Islet precursor cell (in vitro differentiated cells): ENCODE measurements around the gene STRAP.
"Not testable (repeated sequence)": the region's sequence is repeated elsewhere in the genome, so short reads cannot be mapped to it uniquely, and the experiment has no call there.

ENCODE experiments used
- DNase-seq: peaks from one replicate; pipeline ENCODE4 v3.0.0-alpha.2; 2018

STRAP gene

DNA sequence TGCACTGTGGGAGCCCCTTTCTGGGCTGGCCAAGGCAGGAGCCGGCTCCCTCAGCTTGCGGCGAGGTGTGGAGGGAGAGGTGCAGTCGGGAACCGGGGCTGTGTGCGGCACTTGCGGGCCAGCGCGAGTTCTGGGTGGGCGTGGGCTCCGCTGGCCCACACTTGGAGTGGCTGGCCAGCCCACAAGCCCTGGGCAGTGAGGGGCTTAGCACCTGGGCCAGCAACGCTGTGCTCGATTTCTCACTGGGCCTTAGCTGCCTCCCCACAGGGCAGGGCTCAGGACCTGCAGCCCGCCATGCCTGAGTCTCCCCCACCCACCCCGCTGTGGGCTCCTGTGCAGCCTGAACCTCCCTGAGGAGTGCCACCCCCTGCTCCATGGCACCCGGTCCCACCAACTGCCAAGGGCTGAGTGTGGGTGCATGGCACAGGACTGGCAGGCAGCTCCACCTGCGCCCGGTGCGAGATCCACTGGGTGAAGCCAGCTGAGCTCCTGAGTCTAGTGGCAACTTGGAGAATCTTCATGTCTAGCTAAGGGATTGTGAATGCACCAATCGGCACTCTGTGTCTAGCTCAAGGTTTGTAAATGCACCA is 7.5 kb upstream of the STRAP start:
- DNase-seq, result not testable (repeated sequence)

DNA sequence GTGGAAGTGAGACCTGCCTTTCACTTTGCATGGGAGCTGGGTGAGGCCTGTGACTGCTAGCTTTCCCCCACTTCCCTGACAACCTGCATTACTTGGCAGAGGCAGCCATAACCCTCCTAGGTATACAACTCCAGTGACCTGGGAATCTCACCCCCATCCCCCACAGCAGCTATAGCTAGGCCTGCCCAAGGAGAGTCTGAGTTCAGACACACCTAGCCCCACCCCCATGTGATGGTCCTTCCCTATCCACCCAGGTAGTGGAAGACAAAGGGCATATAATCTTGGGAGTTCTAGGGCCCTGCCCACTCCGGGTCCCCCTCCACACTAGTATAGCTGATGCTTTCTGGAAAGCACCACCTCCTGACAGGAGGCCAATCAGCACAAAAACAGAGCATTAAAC is 6.3 kb upstream of the STRAP start:
- no peak for DNase-seq

DNA sequence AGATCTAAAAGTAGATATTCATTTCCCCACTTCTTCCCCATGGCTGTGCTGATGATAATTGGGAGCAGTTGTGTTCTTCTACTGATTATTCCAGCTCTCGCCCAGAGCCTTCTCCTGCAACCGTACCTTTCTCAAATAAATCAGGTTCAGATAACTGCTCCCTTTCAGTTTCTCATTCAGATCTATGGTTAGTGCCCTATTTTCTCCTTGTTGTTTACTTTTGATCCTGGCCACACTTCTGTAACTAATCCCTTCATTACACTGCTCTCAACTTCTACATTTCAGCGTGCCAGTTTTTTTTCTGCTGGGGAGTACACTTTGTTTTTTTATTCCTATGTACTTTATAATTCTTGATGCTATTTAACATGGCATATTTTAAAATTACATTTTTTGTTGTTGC is 2.8 kb upstream of the STRAP start:
- no peak for DNase-seq

DNA sequence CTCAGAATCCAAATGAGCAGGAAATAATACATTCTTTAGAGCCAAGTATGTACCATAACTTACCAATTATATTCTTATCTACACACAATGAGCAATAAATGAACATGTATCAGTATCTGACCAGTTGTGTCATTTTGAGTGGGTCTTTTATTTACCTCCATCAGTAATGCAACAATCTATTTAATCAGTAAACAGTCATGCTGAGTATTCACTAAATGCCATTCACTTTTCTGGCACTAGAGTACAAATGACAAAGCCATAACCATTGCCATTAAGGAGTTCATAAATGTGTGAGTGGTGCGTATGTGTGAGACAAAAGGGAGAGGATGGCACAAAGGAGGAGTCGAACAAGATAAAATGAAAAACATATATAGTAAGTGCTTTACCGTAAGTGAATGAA is 1.5 kb upstream of the STRAP start:
- DNase-seq, result no peak

DNA sequence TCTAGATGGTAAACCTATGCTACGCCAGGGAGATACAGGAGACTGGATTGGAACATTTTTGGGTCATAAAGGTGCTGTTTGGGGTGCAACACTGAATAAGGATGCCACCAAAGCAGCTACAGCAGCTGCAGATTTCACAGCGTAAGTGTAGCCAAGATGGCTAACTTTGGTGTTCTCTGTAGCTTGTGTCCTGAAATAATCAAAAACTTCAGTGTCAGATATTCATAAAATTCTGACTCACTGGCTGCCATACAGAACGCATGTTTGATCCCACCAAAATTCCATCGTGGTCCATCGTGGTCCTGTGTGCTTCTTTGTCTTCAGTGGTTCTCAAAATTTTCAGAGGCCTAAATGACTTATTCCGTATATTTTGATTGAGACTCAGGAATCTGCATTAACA is 1.3 kb downstream of the STRAP start:
- no peak for DNase-seq

DNA sequence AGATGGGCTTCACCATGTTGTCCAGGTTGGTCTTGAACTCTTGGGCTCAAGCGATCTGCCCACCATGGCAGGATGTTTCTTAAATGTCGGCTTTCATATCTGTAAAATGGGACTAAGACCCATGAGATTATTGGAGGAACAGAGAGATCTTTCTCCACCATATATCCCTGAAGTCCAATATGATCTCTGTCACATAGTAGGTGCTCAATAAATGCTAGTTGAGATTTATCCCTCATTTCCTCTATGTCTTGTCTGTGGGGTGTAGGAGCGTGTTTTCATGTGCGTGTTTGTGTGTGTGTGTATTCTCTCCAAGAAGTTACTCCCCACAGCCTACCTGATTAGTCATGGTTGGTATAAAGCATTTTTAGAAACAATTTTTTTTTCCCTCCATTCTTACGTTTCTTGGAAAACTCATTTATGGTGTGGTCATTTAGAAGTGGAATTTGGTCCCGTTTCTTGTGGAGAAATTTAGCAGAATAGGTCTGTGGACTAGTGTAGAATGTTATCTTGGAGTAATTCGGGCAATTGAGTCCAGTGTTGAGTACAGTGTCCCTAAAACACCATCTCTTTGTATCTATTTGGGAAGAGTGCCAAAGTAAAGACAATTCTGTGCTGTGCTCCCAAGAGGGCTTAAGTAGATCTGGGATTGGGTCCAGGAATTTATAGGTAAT is 4.3 kb downstream of the STRAP start:
- DNase-seq, result no peak

DNA sequence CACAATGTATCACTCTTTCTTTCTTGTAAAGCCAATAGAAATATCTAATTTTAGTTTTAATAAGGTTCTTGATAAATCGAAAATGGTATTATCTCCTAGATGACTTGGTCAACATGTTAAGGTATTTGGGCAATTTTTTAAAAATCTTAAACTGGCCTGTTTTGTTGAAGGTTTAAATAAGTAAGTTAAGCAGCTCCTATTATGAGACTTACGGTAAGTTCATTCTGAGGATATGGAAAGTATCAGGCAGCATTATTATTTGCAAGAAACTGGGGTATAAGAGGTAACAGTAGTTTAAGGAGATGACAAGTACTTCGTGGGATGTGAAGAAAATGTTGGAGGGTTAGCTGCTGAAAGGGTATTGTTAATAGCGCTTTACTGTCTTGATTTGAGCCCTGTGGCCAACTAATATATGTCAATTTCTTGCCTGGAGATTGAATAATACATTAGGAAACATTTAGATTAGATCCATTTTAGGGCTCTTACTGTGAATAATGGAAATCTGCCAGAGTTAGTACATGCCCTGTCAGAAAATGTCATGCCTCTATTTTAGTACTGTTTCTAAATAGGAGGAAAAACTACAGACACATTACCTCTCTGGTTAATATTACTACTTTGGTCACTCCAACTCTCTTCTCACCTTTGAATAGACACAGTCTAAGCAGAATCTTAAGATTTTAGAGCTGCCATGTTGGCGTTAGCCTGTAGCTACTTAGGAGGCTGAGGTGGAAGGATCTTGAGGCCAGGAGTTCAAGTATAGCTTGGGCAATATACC is 5.0 kb downstream of the STRAP start:
- DNase-seq, result no peak

DNA sequence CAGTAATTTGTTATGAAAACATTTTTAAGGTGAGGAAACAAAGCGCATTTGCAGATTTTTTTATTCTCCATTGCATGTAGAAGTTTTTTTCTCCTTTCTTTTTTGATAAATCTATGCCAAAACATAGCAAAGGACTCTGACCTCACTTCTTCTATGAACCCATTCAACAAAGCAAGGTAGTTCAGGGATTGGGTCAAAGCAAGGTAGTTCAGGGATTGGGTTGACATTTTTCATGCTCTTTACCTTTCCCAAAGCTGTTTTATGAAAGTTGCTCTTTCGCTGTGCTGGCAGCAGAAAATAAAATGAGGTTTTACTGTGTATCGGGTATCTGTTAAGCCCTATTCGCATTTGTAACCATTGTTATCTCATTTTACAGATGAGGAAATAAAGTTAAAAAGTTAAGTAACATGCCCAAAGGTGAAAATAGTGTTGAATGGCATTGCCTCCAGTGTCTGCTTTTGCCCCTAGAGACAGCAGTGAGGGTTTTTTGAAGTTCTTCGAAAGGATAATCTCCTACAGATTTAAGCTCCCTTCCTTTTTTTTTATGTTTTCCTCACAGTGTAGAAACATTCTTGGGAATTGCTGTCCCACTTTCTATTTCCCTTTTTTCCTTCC is 10.6 kb downstream of the STRAP start:
- DNase-seq, result no peak

DNA sequence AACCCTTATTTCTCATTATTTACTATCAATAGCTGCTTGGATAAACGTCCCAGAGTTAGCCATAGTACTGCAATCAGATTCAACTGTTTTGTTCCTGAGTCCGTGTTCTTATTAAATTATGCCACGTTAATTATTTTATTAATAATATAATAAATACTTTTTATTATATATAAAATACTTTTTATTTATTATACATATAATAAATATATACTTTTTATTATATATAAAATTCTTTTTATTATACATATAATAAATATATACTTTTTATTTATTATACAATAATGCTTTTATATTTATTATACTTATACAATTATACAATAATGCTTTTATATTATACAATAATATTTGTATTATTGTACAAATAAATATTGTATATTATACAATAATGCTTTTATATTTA is 11.1 kb downstream of the STRAP start:
- no peak for DNase-seq

DNA sequence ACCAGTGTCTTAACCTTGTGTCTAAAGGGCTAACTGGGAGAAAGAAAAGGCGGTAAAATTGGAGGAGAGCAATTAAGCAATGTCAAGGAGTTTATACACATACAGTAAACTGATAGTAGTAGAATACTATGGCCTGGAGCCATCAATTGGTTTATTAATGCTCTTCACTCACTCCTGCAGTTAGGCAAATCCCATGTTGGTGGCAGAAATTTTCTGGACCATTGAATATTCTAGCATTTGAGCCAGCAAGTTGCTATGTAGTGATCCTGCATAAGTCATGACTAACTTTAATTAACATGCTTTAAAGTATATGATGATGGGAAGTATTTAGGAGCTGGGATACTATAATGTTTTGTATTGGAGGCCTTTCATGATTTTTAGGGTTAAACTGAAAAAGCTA is 14.7 kb downstream of the STRAP start:
- no peak for DNase-seq

DNA sequence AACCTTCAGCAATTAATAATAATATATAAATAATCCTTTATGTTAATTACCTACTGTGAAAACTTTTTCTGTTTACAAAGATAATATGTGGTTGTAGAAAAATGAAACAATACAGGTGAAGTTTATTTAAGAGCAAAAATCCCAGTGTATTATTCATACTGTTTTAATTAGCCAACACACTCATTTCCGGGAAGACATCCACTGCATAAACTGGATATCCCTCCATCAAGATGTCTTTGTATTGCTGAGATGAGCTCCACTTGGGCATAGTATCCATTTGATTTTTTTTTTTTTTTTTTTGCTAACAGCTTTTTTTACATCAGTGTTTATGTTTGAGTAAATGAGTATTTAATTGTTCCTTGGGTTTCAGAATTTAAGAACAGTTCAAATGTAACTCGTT is 15.2 kb downstream of the STRAP start:
- no peak for DNase-seq

DNA sequence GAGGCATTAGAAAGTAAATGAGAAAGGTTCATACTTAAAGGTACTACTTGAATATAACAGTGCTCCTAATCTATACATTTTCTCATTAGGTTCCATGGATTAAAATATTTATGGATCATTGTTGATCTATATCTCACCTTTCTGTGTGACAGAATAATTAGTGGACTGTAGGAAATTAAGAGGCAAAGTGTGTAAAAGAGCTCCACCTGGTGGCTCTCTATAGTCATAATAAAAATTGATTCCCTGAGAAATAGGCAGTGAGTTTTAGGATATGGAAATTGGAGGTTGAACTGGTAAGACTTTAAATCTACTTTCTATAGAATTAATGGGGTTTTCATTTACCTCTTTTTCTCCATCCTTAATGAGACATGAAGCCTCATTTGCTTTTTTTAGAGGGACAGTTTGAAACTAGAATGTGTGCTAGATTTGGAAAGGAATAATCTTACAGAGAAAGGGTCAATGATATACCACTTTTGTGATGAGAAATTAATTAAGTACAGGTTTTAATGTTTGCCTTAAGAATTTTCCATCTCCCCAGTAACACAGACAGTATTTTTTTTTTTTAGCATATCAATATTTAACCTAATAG is 17.2 kb downstream of the STRAP start:
- no peak for DNase-seq

DNA sequence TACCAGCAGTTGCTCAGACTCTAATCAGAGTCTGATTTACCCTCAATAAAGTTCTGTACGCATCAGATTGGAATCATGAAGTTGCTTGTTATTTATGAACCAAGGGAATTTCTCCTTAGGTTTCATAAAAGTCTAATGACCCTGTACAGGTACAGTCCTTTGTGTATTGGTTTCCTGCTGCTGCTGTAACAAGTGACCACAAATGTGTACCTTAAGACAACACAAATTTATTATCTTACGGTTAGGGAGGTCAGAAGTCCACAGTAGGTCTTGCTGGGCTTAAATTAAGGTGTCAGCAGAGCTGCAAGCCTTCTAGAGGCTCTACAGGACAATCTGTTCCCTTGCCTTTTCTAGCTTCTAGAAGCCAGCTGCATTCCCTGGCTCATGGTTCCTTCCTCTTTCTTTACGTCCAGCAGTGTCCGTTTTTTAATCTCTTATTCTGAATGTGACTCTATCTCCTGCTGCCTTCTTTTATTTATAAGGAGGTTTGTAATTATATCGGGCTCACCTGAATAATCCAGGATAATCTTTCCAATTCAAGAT is 22.3 kb downstream of the STRAP start:
- no peak for DNase-seq

DNA sequence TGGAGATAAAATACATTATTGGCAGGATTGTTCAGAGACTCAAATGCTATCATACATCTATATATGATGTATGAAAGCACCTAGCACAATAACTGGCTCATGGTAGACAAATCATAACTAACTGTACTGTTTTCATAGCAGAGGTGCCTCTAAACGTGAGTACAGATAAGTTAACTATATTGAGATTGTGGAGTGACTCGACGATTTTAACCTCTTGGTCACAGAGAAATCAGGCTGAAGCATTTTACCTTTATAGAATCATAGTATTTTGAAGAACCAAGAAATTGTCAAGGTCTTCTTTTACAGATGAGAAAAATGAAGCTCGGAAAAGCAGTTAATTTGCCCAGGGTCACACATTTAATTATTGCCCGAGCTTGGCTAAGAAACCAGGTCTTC is 28.3 kb downstream of the STRAP start:
- DNase-seq, result no peak

DNA sequence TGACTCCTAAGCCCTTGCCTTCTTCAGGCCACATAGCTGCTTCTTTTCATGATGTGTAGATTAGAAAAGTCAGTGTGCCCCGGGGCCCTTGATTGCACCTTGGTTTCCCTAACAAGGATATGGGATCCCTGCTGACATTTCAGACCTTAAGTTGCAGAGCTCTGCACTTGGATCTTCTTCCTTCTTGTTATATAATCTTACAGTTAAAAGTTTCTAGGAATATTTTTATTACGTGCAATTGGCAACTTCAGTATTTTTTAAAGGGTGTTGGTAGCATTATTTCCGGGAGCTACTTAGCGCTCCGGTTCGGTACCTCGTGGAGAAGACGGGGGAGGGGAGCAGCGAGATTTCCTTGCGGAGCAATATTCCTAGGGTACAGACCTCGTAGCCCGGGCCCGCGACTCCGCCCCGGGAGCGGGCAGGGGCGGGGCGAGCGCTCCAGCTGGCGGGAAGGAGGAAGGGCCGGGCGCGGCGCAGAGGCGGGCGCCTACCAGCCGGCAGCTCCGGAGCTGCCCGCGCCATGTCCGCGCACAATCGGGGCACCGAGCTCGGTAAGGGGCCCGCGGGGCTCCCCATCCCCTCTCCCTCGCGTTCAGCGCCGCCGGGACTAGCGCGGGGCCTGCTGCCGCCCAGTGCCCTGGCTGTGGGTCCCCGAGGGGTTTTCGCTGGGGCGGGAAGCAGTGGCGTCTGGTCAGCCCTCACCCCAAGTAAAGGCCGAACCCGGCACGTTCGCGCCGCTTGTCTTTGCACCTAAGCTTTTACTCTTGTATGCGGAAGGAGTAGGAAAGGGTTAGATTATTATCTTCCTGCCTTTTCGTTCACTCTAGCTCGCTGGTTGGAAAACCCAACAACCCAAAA is 28.9 kb downstream of the STRAP start, which contains the start of gene DERA:
DERA (plus strand) TSS at position 469 of the 858 bp plus-strand sequence; CDS start at position 521, 52 bp downstream.
- peak; percentile 93 for DNase-seq

DNA sequence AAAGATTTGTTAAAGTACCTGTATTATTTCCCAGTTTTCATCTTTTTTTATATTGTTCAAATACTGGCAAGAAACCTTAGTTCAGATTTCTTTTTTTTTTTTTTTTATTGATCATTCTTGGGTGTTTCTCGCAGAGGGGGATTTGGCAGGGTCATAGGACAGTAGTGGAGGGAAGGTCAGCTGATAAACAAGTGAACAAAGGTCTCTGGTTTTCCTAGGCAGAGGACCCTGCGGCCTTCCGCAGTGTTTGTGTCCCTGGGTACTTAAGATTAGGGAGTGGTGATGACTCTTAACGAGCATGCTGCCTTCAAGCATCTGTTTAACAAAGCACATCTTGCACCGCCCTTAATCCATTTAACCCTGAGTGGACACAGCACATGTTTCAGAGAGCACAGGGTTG is 29.7 kb downstream of the STRAP start:
- not testable (repeated sequence) for DNase-seq

DNA sequence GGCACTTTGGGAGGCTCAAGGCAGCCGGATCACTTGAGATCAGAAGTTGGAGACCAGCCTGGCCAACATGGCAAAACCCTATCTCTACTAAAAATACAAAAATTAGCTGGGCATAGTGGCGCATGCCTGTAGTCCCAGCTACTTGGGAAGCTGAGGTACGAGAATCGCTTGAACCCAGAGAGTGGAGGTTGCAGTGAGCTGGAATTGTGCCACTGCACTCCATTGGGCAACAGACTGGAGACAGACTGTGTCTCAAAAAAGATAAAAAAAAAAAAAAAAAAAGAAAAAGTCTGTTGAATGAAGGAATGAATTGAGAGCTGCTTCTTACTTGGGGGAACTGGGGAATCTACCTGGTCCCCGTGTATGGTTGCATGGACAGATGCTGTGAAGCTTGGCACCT is 31.9 kb downstream of the STRAP start:
- DNase-seq, result not testable (repeated sequence)

DNA sequence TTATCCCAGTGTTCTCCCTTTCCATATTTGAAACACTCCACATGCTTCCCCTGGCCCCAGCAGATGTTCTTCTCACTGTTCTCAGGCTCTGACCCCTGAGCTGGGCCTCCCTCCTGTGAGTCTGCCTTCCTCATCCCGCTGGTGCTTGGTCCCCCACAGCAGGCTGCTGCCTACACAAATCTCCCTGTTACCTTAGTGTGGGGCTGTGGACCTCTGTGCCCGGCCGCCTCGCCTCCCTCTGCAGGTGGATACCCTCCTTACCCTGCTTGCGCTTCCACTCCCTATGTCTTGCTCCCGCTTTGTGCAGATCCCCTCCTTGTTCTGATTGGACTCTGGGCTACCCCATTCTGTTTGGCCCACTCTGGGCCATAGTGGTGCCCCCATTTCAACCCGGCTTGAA is 35.9 kb downstream of the STRAP start:
- DNase-seq, result no peak

DNA sequence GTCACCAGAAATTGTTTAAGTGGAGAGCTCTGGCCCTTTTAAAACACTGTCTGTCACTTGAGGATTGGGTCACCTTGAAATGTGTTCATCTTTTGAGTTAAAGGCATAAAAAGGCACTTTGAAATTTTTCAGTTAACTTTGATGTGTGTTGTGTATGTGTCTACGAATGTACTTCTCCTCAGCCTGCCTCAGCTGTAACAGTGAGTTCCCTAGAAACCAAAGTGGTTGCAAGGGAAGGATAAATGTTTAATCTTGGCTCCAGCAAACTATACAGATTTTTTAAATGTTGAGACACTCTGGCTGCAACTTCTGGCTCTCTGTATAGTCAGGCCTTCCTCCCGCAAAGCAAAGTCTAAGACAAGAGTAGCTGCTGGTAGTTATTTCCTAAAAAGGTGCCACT is 37.2 kb downstream of the STRAP start:
- DNase-seq, result no peak

DNA sequence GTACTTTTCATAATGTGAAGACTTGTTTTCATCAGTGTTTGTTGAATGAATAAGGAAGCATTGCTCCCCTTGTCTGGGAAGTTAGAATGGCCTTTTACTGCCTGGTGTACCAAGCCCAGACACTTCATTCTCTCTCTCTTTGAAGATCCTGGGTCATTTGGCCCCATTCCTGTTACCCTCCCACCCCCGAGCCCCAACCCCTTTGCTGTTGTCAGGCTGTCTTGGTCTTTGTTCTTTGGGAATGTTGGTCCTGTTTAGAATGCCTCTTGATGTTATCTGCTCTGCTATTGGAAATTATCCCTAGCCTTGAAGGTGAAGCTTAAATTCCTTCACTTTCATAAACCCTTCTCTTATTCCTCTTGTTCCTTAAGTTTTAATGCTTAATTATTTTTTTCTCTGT is 42.8 kb downstream of the STRAP start:
- DNase-seq, result peak; percentile 96

DNA sequence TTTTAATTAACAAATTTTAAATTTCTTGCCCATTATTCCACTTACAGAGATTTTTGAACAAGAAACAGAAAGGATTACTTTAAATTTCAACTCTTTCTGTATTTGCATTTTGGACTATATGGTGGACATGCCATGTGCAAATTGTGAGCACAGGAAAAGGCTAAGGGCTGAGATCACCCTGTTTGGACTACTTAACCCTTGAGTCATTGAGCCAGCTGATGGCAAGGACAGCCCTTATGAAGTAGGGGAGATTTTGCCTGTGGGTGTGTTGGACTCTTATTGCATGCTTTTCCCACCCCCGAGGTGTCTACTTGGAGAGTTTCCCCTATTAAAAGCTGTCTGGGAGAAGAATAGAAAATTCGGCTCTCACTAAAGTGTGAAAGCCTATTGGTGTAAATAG is 46.2 kb downstream of the STRAP start:
- peak; percentile 90 for DNase-seq
